SHP77 (cell line): ENCODE data around the gene TAC4.
"Not testable (repeated sequence)": the region's sequence is repeated elsewhere in the genome, so short reads cannot be mapped to it uniquely, and the experiment has no call there.

ENCODE experiments used
- DNase-seq, 2 experiments: peaks; one replicate each; lab custom pipeline; 2025; lab: John Stamatoyannopoulos, UW

Gene TAC4

GRCh38 chr17:49842846-49843245 is 5.0 kb downstream of the TAC4 start:
- no peak for DNase-seq

GRCh38 chr17:49842371-49842770 is 5.5 kb downstream of the TAC4 start:
- DNase-seq = no peak

GRCh38 chr17:49841548-49841947 is 6.3 kb downstream of the TAC4 start:
- DNase-seq = no peak

GRCh38 chr17:49839455-49839854 is 8.4 kb downstream of the TAC4 start:
- no peak for DNase-seq

GRCh38 chr17:49836111-49837030 is 11.5 kb downstream of the TAC4 start:
- DNase-seq = no peak

- no peak for DNase-seq
Measured at GRCh38 chr17:49835472-49835871, 12.4 kb downstream of the TAC4 start.

GRCh38 chr17:49834118-49834743 is 13.6 kb downstream of the TAC4 start:
- DNase-seq = no peak

- no peak for DNase-seq
Measured at GRCh38 chr17:49832840-49833599, 14.8 kb downstream of the TAC4 start.

- DNase-seq = no peak
Measured at GRCh38 chr17:49830605-49831004, 17.3 kb downstream of the TAC4 start.

GRCh38 chr17:49829026-49829425 is 18.8 kb downstream of the TAC4 start:
- no peak for DNase-seq

GRCh38 chr17:49828325-49828724 is 19.5 kb downstream of the TAC4 start:
- not testable (repeated sequence) for DNase-seq

- no peak for DNase-seq
Measured at GRCh38 chr17:49825645-49826044, 22.2 kb downstream of the TAC4 start.

- no peak for DNase-seq
Measured at GRCh38 chr17:49823614-49824013, 24.3 kb downstream of the TAC4 start.

- no peak for DNase-seq
Measured at GRCh38 chr17:49822829-49823228, 25.0 kb downstream of the TAC4 start.

- no peak for DNase-seq
Measured at GRCh38 chr17:49821916-49822315, 26.0 kb downstream of the TAC4 start.

GRCh38 chr17:49821466-49821865 is 26.4 kb downstream of the TAC4 start:
- DNase-seq = no peak

- no peak for DNase-seq
Measured at GRCh38 chr17:49820773-49821172, 27.1 kb downstream of the TAC4 start.

GRCh38 chr17:49819651-49820050 is 28.2 kb downstream of the TAC4 start:
- no peak for DNase-seq

GRCh38 chr17:49819138-49819537 is 28.7 kb downstream of the TAC4 start:
- no peak for DNase-seq

GRCh38 chr17:49817993-49818392 is 29.9 kb downstream of the TAC4 start:
- DNase-seq = no peak

- DNase-seq = no peak
Measured at GRCh38 chr17:49815761-49816281, 32.0 kb downstream of the TAC4 start.

- no peak for DNase-seq
Measured at GRCh38 chr17:49814781-49815529, 32.9 kb downstream of the TAC4 start.
